Astrocyte (in vitro differentiated cells and primary cell): ENCODE results near the gene ANKRD12. TPM values are rescaled to one million over a fixed set of nuclear protein-coding genes. Genes with fewer than 3 reads are reported as not detected.

Experiments used
- DNase-seq: peaks from one replicate; pipeline ENCODE4 v3.0.0-alpha.2; 2010; ENCODE audit warnings: low read depth
- FAIRE-seq: peaks from 2 replicates; lab custom pipeline; 2011; peaks lifted over from hg19 to GRCh38; lab: Jason Lieb, UNC
- H2AFZ ChIP-seq: 2 replicates; pipeline ENCODE4 v1.6.0; 2012; ENCODE audit warnings: low read depth, low read length, inconsistent platforms
- H3K27ac ChIP-seq: 2 replicates; pipeline ENCODE4 v1.5.1; 2011; ENCODE audit warnings: low read depth, low read length, inconsistent platforms
- H3K27me3 ChIP-seq: 2 replicates; pipeline ENCODE4 v1.6.0; 2011; ENCODE audit warnings: low read length, inconsistent platforms; ENCODE audit not compliant: insufficient read depth
- H3K36me3 ChIP-seq: 2 replicates; pipeline ENCODE4 v1.5.1; 2011; ENCODE audit warnings: low read length, inconsistent platforms; ENCODE audit not compliant: insufficient read depth
- H3K4me1 ChIP-seq: 2 replicates; pipeline ENCODE4 v1.5.1; 2011; ENCODE audit warnings: low read length, inconsistent platforms; ENCODE audit not compliant: insufficient read depth
- H3K4me2 ChIP-seq: 2 replicates; pipeline ENCODE4 v1.6.0; 2012; ENCODE audit warnings: low read length, inconsistent platforms
- H3K4me3 ChIP-seq: 2 replicates; pipeline ENCODE4 v1.5.1; 2011; ENCODE audit warnings: low read depth, mild to moderate bottlenecking, low read length, inconsistent platforms; ENCODE audit not compliant: insufficient read depth
- H3K79me2 ChIP-seq: 2 replicates; pipeline ENCODE4 v1.6.0; 2012; ENCODE audit warnings: mild to moderate bottlenecking, low read length, inconsistent platforms; ENCODE audit not compliant: insufficient read depth
- H3K9ac ChIP-seq: 2 replicates; pipeline ENCODE4 v1.6.0; 2012; ENCODE audit warnings: mild to moderate bottlenecking, low read length, inconsistent platforms
- H3K9me3 ChIP-seq: 2 replicates; pipeline ENCODE4 v1.5.1; 2012; ENCODE audit warnings: low read depth, mild to moderate bottlenecking, low read length, inconsistent platforms; ENCODE audit not compliant: insufficient read depth
- H4K20me1 ChIP-seq: 2 replicates; pipeline ENCODE4 v1.6.0; 2012; ENCODE audit warnings: low read length, inconsistent platforms; ENCODE audit not compliant: insufficient read depth
- H3K27ac Mint-ChIP-seq: one replicate; pipeline ENCODE4 v1.8.0; 2021; ENCODE audit warnings: mild to moderate bottlenecking, mixed read lengths; ENCODE audit not compliant: unreplicated experiment
- H3K27me3 Mint-ChIP-seq: one replicate; pipeline ENCODE4 v1.8.0; 2021; ENCODE audit warnings: low read depth, mixed read lengths; ENCODE audit not compliant: unreplicated experiment
- H3K36me3 Mint-ChIP-seq: one replicate; pipeline ENCODE4 v1.8.0; 2021; ENCODE audit warnings: low read depth, mixed read lengths; ENCODE audit not compliant: unreplicated experiment
- H3K4me1 Mint-ChIP-seq: one replicate; pipeline ENCODE4 v1.8.0; 2021; ENCODE audit warnings: low read depth, mixed read lengths; ENCODE audit not compliant: unreplicated experiment
- H3K4me3 Mint-ChIP-seq: one replicate; pipeline ENCODE4 v1.8.0; 2021; ENCODE audit warnings: mild to moderate bottlenecking, moderate library complexity, mixed read lengths; ENCODE audit not compliant: unreplicated experiment
- H3K9me3 Mint-ChIP-seq: one replicate; pipeline ENCODE4 v1.8.0; 2021; ENCODE audit warnings: mild to moderate bottlenecking, mixed read lengths; ENCODE audit not compliant: unreplicated experiment
- EZH2 ChIP-seq: IDR thresholded peaks from 2 replicates; pipeline ENCODE4 v1.6.1; 2012; ENCODE audit warnings: mild to moderate bottlenecking, low read length, inconsistent platforms; ENCODE audit not compliant: insufficient read depth
- total RNA-seq: library from RNA; stranded (reverse); gene quantifications from 2 replicates; pipeline ENCODE4 v1.2.1, GENCODE V29; 2021
- TF ChIP-seq, protein P1 (sequence below): IDR thresholded peaks from 2 replicates; pipeline ENCODE4 v1.5.1; 2011; ENCODE audit warnings: low read depth, mild to moderate bottlenecking, inconsistent platforms, low read length, moderate library complexity; ENCODE audit not compliant: insufficient read depth

Gene ANKRD12
- total RNA-seq, 1 donor from 2014 or later, result 24.4 TPM

DNA sequence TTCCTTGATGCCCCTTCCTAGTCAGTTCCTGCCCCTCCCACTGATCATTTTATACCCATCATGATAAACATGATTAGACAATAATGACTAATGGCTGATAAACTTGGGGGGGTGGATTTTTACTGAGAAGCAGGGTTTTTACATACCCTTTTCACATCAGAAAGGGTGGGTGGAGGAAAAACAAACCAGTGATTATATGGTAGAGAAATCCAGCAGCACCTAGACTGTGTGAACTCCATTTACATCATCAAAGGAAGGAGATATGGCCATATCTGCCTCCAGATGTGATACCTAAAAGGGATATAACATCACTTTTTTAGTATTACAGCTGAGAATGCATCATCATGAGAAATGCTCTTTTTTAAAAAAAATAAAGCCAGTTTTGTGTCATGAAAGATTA, 89.9 kb downstream of the ANKRD12 start:
- H3K36me3 Mint-ChIP-seq, result peaks cover 6% of the 10 kb centered on the region
- no peaks in the 10 kb centered on the region for H3K27me3 Mint-ChIP-seq
- H3K36me3 ChIP-seq, result no peaks in the 10 kb centered on the region
- H3K4me3 Mint-ChIP-seq, result no peak overlapping the region
- DNase-seq (no peak), FAIRE-seq (no peak)
- TF ChIP-seq, protein P1, sequence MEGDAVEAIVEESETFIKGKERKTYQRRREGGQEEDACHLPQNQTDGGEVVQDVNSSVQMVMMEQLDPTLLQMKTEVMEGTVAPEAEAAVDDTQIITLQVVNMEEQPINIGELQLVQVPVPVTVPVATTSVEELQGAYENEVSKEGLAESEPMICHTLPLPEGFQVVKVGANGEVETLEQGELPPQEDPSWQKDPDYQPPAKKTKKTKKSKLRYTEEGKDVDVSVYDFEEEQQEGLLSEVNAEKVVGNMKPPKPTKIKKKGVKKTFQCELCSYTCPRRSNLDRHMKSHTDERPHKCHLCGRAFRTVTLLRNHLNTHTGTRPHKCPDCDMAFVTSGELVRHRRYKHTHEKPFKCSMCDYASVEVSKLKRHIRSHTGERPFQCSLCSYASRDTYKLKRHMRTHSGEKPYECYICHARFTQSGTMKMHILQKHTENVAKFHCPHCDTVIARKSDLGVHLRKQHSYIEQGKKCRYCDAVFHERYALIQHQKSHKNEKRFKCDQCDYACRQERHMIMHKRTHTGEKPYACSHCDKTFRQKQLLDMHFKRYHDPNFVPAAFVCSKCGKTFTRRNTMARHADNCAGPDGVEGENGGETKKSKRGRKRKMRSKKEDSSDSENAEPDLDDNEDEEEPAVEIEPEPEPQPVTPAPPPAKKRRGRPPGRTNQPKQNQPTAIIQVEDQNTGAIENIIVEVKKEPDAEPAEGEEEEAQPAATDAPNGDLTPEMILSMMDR, result no peak
- TF ChIP-seq EZH2, result no peak
- peaks cover 6% of the 10 kb centered on the region for H3K79me2 ChIP-seq
- H3K27ac Mint-ChIP-seq, result no peak overlapping the region
- H3K9ac ChIP-seq, result no peak overlapping the region
- no peak overlapping the region for H3K4me2 ChIP-seq
- no peak overlapping the region for H3K27ac ChIP-seq
- peaks cover 9% of the 10 kb centered on the region for H4K20me1 ChIP-seq
- H2AFZ ChIP-seq, result no peak overlapping the region
- H3K27me3 ChIP-seq, result no peaks in the 10 kb centered on the region
- H3K4me1 ChIP-seq, result no peaks in the 10 kb centered on the region
- no peak overlapping the region for H3K4me3 ChIP-seq
- H3K4me1 Mint-ChIP-seq, result no peaks in the 10 kb centered on the region
- no peaks in the 10 kb centered on the region for H3K9me3 ChIP-seq
- H3K9me3 Mint-ChIP-seq, result peaks cover 3% of the 10 kb centered on the region

DNA sequence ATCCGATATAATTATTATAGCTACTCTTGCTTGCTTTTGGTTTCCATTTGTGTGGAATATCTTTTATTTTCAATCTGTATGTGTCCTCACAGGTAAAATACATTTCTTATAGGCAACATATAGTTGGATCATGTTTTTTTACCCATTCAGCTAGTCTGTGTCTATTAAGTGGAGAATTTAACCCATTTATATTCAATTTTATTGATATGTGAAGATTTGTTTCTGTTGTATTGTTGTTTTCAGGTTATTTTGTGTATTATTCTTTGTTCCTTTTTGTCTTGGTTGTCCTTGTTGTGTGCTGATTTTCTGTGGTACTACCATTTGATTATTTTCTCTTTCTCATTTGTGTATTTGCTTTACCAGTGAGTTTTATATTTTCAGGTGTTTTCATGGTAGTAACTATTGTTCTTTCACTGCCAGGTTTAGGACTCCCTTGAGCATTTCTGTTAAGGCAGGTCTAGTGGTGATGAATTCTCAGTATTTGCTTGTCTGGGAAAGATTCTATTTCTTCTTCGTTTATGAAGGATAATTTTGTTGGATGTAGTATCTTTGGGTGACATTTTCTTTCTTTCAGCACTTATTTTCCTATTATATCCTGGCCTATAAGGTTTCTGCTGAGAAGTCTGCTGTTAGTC, 95.4 kb downstream of the ANKRD12 start:
- peaks cover 31% of the 10 kb centered on the region for H3K36me3 Mint-ChIP-seq
- peaks cover 11% of the 10 kb centered on the region for H3K79me2 ChIP-seq

DNA sequence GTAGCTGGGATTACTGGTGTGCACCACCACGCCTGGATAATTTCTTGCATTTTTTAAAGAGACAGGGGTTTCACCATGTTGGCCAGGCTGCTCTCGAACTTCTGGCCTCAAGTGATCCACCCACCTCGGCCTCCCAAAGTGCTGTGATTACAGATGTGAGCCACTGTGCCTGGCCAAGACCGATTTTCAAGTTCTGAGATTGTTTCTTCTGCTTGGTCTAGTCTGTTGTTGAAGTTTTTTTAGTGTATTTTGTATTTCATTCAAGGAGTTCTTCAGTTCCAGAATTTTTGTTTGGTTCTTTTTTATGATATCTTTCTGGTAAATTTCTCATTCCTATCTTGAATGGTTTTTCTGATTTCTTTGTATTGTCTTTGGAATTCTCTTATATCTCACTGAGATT, 96.4 kb downstream of the ANKRD12 start:
- Histone ChIP-seq H3K79me2 (peaks cover 11% of the 10 kb centered on the region), H3K27ac (no peak overlapping the region), H3K4me2 (no peak overlapping the region), H3K4me3 (no peak overlapping the region), H3K27me3 (no peaks in the 10 kb centered on the region), H3K4me1 (no peaks in the 10 kb centered on the region), H3K36me3 (no peaks in the 10 kb centered on the region), H3K9me3 (no peaks in the 10 kb centered on the region), H2AFZ (no peak overlapping the region), H3K9ac (no peak overlapping the region), H4K20me1 (peaks cover 13% of the 10 kb centered on the region)
- DNase-seq (no peak), FAIRE-seq (no peak)
- peaks cover 18% of the 10 kb centered on the region for H3K9me3 Mint-ChIP-seq
- no peak overlapping the region for H3K4me3 Mint-ChIP-seq
- H3K27me3 Mint-ChIP-seq, result no peaks in the 10 kb centered on the region
- H3K4me1 Mint-ChIP-seq, result no peaks in the 10 kb centered on the region
- TF ChIP-seq, protein P1, result no peak
- TF ChIP-seq EZH2, result no peak
- H3K36me3 Mint-ChIP-seq, result peaks cover 37% of the 10 kb centered on the region
- H3K27ac Mint-ChIP-seq, result no peak overlapping the region

More for the DNA sequence above, 95.4 kb downstream of the ANKRD12 start:
- Mint-ChIP-seq H3K4me1 (no peaks in the 10 kb centered on the region), H3K27ac (no peak overlapping the region), H3K27me3 (no peaks in the 10 kb centered on the region), H3K9me3 (peaks cover 18% of the 10 kb centered on the region), H3K4me3 (no peak overlapping the region)
- Histone ChIP-seq H3K27ac (no peak overlapping the region), H2AFZ (no peak overlapping the region), H3K9ac (no peak overlapping the region), H3K9me3 (no peaks in the 10 kb centered on the region), H3K27me3 (no peaks in the 10 kb centered on the region), H3K4me2 (no peak overlapping the region), H4K20me1 (peaks cover 13% of the 10 kb centered on the region), H3K4me3 (no peak overlapping the region), H3K4me1 (no peaks in the 10 kb centered on the region), H3K36me3 (no peaks in the 10 kb centered on the region)
- FAIRE-seq, result no peak
- TF ChIP-seq, protein P1, result no peak
- TF ChIP-seq EZH2, result no peak
- no peak for DNase-seq
